ENCODE results near the gene CNOT8.

GRCh38 chr5:154884424-154884823, 26.0 kb downstream of the CNOT8 start:
- no peak for TF ChIP-seq POLR2A (IDR thresholded peaks at IDR 0.05; ENCODE audit: low read depth, low read length)
- no peak for TF ChIP-seq POLR2AphosphoS5 (IDR thresholded peaks at IDR 0.05; ENCODE audit: low read depth, low read length)
- no peak for TF ChIP-seq TAF1 (IDR thresholded peaks at IDR 0.05; ENCODE audit: low read depth, low read length)
- TF ChIP-seq SPI1 (IDR thresholded peaks at IDR 0.05; ENCODE audit: low read depth, low read length), result no peak
- no peak for TF ChIP-seq PAX5 (IDR thresholded peaks at IDR 0.05; ENCODE audit: insufficient read depth, low read length, severe bottlenecking)
- TF ChIP-seq POU2F2 (IDR thresholded peaks at IDR 0.05; ENCODE audit: low read depth, low read length), result no peak

Data from GM12891 (cell line).